ENCODE data around the gene FOLR1.

DNA sequence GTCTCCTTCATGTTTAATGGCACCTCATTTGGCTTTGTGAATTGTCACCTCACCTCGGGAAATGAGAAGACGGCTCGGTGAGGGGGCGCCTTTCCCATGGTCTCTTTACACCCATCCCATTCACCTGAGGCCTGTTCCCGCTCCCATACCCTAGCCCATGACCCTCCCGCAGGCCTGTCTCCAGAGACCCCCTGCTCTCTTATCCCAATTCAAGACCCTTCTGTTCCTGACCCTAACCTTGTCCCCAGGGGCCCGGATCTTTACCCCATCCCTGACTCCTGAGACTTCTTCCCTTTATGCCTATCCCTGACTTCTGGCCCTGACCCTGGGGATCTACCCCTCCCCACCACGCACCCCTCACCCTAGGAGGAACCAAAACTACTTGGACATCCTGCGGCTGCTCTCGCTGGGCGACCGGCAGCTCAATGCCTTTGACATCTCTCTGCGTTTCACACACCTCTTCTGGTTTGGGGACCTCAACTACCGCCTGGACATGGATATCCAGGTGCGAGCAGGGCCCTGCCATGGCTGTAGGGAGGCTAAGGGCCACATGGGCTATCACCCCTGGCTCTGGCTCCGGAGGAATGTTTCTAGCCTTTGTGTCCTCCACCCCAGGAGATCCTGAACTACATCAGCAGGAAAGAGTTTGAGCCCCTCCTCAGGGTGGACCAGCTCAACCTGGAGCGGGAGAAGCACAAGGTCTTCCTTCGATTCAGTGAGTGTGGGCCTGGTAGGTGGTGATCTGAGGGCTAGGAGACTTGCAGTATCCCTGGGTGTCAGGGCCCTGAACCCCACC is 40.5 kb downstream of the FOLR1 start:
- TF ChIP-seq, protein P1, sequence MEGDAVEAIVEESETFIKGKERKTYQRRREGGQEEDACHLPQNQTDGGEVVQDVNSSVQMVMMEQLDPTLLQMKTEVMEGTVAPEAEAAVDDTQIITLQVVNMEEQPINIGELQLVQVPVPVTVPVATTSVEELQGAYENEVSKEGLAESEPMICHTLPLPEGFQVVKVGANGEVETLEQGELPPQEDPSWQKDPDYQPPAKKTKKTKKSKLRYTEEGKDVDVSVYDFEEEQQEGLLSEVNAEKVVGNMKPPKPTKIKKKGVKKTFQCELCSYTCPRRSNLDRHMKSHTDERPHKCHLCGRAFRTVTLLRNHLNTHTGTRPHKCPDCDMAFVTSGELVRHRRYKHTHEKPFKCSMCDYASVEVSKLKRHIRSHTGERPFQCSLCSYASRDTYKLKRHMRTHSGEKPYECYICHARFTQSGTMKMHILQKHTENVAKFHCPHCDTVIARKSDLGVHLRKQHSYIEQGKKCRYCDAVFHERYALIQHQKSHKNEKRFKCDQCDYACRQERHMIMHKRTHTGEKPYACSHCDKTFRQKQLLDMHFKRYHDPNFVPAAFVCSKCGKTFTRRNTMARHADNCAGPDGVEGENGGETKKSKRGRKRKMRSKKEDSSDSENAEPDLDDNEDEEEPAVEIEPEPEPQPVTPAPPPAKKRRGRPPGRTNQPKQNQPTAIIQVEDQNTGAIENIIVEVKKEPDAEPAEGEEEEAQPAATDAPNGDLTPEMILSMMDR (IDR thresholded peaks at IDR 0.05), result no peak
- no peak for TF ChIP-seq POLR2A (IDR thresholded peaks at IDR 0.05)

Measured in body of pancreas (tissue), 4 donors.